ENCODE data around the gene PSMD13.

Gene PSMD13

GRCh38 chr11:290621-291231 lies 54.0 kb downstream of the PSMD13 start:
- no peak for DNase-seq

- no peak for DNase-seq
Observed at GRCh38 chr11:291281-292210, 54.8 kb downstream of the PSMD13 start.

- DNase-seq: no peak
Observed at GRCh38 chr11:292211-293121, 55.7 kb downstream of the PSMD13 start.

- no peak for DNase-seq
Observed at GRCh38 chr11:293271-293851, 56.6 kb downstream of the PSMD13 start.

- no peak for DNase-seq
Observed at GRCh38 chr11:293852-294661, 57.3 kb downstream of the PSMD13 start.

- DNase-seq: no peak
Observed at GRCh38 chr11:294780-295179, 58.0 kb downstream of the PSMD13 start.

- no peak for DNase-seq
Observed at GRCh38 chr11:295351-296170, 58.8 kb downstream of the PSMD13 start.

GRCh38 chr11:296171-297050 lies 59.6 kb downstream of the PSMD13 start:
- DNase-seq: no peak

- no peak for DNase-seq
Observed at GRCh38 chr11:297051-297585, 60.3 kb downstream of the PSMD13 start.

GRCh38 chr11:297586-298405 lies 61.0 kb downstream of the PSMD13 start:
- DNase-seq: no peak

GRCh38 chr11:298406-299065 lies 61.8 kb downstream of the PSMD13 start:
- no peak for DNase-seq

- no peak for DNase-seq
Observed at GRCh38 chr11:299081-299891, 62.5 kb downstream of the PSMD13 start, which contains the start of gene IFITM5. IFITM5 (minus strand) TSS chr11:299526; CDS start chr11:299490, 36 bp downstream.

GRCh38 chr11:299951-300735 lies 63.4 kb downstream of the PSMD13 start:
- DNase-seq: no peak

All from NCI-H446 (cell line).